CD4-positive, alpha-beta T cell (primary cell): ENCODE data around the gene LHFPL4. TPM values are rescaled to one million over a fixed set of nuclear protein-coding genes. Genes with fewer than 3 reads are reported as not detected.
A peak's percentile ranks its signal among the peaks of the same experiment; 100 is the strongest.

Source experiments
- ATAC-seq: fragments of 200-7000 bp; cut with Tn5 transposase; one replicate; pipeline ENCODE4 v1.10.0; 2022; ENCODE audit warnings: mild to moderate bottlenecking; ENCODE audit not compliant: poor library complexity
- CTCF ChIA-PET: fragments of 350-600 bp; sonication (Branson Sonifier 250); formaldehyde crosslinking; loops from one replicate; lab custom pipeline; 2021; ENCODE audit warnings: antibody characterized with exemption, inconsistent platforms; lab: Charles Lee
- POLR2A ChIA-PET: fragments of 350-600 bp; sonication (Branson Sonifier 250); formaldehyde crosslinking; loops from one replicate; lab custom pipeline; 2021; ENCODE audit warnings: antibody characterized with exemption, inconsistent platforms; lab: Charles Lee
- DNase-seq, 14 experiments: peaks; one replicate each; pipeline ENCODE4 v3.0.0-alpha.2; 2013 to 2020; ENCODE audit warnings: mixed read lengths in 2 of 14
- H3K27ac ChIP-seq, 2 donors: one replicate each; pipeline versions ENCODE4 v1.5.1 to v1.7.0; 2013; ENCODE audit warnings: low read length in 2 of 2, low read depth in 1 of 2, mild to moderate bottlenecking in 1 of 2
- H3K27me3 ChIP-seq, 2 experiments: 1 replicate in 1 of 2; 2 replicates in 1 of 2; pipeline versions ENCODE4 v1.6.1 to v1.7.0; 2013; ENCODE audit warnings: low read length in 2 of 2, control low read depth in 1 of 2, mild to moderate bottlenecking in 1 of 2, moderate library complexity in 1 of 2; ENCODE audit not compliant: insufficient read depth in 2 of 2, control insufficient read depth in 1 of 2
- H3K36me3 ChIP-seq: one replicate; pipeline ENCODE4 v1.6.1; 2013; ENCODE audit warnings: low read length, control low read depth; ENCODE audit not compliant: insufficient read depth
- H3K4me1 ChIP-seq: one replicate; pipeline ENCODE4 v1.6.1; 2013; ENCODE audit warnings: low read length, control low read depth; ENCODE audit not compliant: insufficient read depth
- H3K4me3 ChIP-seq: one replicate; pipeline ENCODE4 v1.5.1; 2013; ENCODE audit warnings: mild to moderate bottlenecking, low read length, moderate library complexity
- H3K9me3 ChIP-seq, 2 experiments: 1 replicate in 1 of 2; 2 replicates in 1 of 2; pipeline versions ENCODE4 v1.6.1 to v1.7.0; 2013; ENCODE audit warnings: low read length in 2 of 2, mild to moderate bottlenecking in 2 of 2, control low read depth in 1 of 2, moderate library complexity in 1 of 2; ENCODE audit not compliant: control insufficient read depth in 1 of 2, insufficient read depth in 1 of 2
- H3K27ac Mint-ChIP-seq: one replicate; pipeline ENCODE4 v1.8.0; 2020; ENCODE audit warnings: mixed read lengths
- H3K27me3 Mint-ChIP-seq: one replicate; pipeline ENCODE4 v1.8.0; 2021; ENCODE audit warnings: mixed read lengths
- H3K36me3 Mint-ChIP-seq: one replicate; pipeline ENCODE4 v1.8.0; 2021; ENCODE audit warnings: low read depth, mixed read lengths
- H3K4me1 Mint-ChIP-seq: one replicate; pipeline ENCODE4 v1.8.0; 2021; ENCODE audit warnings: low read depth, mixed read lengths
- H3K4me3 Mint-ChIP-seq: one replicate; pipeline ENCODE4 v1.8.0; 2020; ENCODE audit warnings: mild to moderate bottlenecking, mixed read lengths
- H3K9me3 Mint-ChIP-seq: one replicate; pipeline ENCODE4 v1.8.0; 2020; ENCODE audit warnings: mixed read lengths
- intact Hi-C, 2 experiments: fragments of 100-400 bp; cut with DNase I in 1 of 2; cut with micrococcal nuclease in 1 of 2; formaldehyde crosslinking; loops; one replicate each; pipeline versions ENCODE4 v1.15.1 to v1.9.0; 2023 to 2025; cut with DNase I, micrococcal nuclease
- total RNA-seq, 174 experiments: library from RNA in 2 of 174; stranded (reverse) in 2 of 174; gene quantifications; one replicate each; pipeline ENCODE4 v1.2.3 and lab custom pipeline; 2021 to 2026
- TF ChIP-seq, protein P1 (sequence below): fragments of 200-600 bp; IDR thresholded peaks from one replicate; pipeline ENCODE4 v1.8.0; 2022; ENCODE audit warnings: antibody characterized with exemption, mild to moderate bottlenecking

The LHFPL4 gene
- total RNA-seq, 2 experiments from 2014 or later: not detected

DNA sequence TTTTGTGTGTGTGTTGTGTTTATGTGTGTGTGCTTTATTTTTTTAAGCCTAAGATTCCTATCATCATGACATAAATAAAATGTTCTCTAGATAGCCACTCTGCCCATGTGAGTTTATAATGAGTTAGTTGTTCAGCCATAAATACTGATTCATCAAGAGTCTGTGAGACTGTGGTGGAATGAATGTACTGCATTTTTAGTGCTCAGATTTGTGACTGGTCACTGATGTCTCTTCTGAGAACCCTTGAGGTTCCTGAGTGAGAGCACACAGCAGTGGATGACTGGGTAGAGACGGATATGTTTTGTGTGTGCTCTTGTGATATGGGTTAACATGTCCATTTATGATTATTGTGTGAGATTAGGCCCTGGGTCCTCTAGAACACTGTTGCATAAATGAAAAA, 105.0 kb downstream of the LHFPL4 start:
- intact Hi-C loops: no loop called here
- no peak overlapping the region for H3K27ac ChIP-seq
- peak overlapping the region; percentile 10 for H3K27ac Mint-ChIP-seq
- peaks cover 16% of the 10 kb centered on the region for H3K4me1 Mint-ChIP-seq
- no peak overlapping the region for H3K4me3 ChIP-seq
- H3K36me3 ChIP-seq: peaks cover 95% of the 10 kb centered on the region
- H3K9me3 ChIP-seq: no peaks in the 10 kb centered on the region
- TF ChIP-seq, protein P1, sequence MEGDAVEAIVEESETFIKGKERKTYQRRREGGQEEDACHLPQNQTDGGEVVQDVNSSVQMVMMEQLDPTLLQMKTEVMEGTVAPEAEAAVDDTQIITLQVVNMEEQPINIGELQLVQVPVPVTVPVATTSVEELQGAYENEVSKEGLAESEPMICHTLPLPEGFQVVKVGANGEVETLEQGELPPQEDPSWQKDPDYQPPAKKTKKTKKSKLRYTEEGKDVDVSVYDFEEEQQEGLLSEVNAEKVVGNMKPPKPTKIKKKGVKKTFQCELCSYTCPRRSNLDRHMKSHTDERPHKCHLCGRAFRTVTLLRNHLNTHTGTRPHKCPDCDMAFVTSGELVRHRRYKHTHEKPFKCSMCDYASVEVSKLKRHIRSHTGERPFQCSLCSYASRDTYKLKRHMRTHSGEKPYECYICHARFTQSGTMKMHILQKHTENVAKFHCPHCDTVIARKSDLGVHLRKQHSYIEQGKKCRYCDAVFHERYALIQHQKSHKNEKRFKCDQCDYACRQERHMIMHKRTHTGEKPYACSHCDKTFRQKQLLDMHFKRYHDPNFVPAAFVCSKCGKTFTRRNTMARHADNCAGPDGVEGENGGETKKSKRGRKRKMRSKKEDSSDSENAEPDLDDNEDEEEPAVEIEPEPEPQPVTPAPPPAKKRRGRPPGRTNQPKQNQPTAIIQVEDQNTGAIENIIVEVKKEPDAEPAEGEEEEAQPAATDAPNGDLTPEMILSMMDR: no peak
- ATAC-seq: no peak
- CTCF ChIA-PET: no interaction called here
- POLR2A ChIA-PET: no interaction called here
- no peak overlapping the region for H3K4me3 Mint-ChIP-seq
- peaks cover 2% of the 10 kb centered on the region for H3K4me1 ChIP-seq
- H3K36me3 Mint-ChIP-seq: peaks cover 96% of the 10 kb centered on the region
- H3K9me3 Mint-ChIP-seq: no peaks in the 10 kb centered on the region
- H3K27me3 ChIP-seq: no peaks in the 10 kb centered on the region
- DNase-seq: no peak
- H3K27me3 Mint-ChIP-seq: no peaks in the 10 kb centered on the region

Other genes with a start within 250 kb of the LHFPL4 start
- 10 to 100 TPM; 74.2 to 78.0 TPM for gene THUMPD3, start 190.8 kb downstream of the LHFPL4 start, total RNA-seq
- gene SETD5, start 156.2 kb downstream of the LHFPL4 start, total RNA-seq: 10 to 100 TPM; 58.5 to 67.6 TPM
- 10 to 100 TPM; 80.2 to 82.0 TPM for gene MTMR14, start 95.7 kb upstream of the LHFPL4 start, total RNA-seq
- gene CPNE9, start 150.0 kb upstream of the LHFPL4 start, total RNA-seq: under 1 TPM; 0.33 to 0.45 TPM
- 10 to 100 TPM; 23.7 to 25.6 TPM for gene BRPF1, start 177.9 kb upstream of the LHFPL4 start, total RNA-seq
- gene OGG1, start 196.1 kb upstream of the LHFPL4 start, total RNA-seq: 1 to 10 TPM; 7.1 to 8.9 TPM
- gene CAMK1, start 216.1 kb upstream of the LHFPL4 start, total RNA-seq: 1 to 10 TPM in 1 of 2 experiments, under 1 TPM in 1; 0.74 to 1.1 TPM
- 10 to 100 TPM; 14.7 to 16.5 TPM for gene TADA3, start 238.7 kb upstream of the LHFPL4 start, total RNA-seq
- 10 to 100 TPM; 88.7 to 91.3 TPM for gene ARPC4, start 239.3 kb upstream of the LHFPL4 start, total RNA-seq